Stimulated activated naive B cell treated with anti-CD40 and anti-IgM and Interleukin-4, amounts not matched to agents 10 μg/mL and 1 μg/mL and 100 μg/mL, for 72 hours (primary cell): ENCODE results near the gene EHD4.

Experiments used
- ATAC-seq, 2 donors: fragments of 150-1000 bp; cut with Tn5 transposase; replicated peaks; 2 replicates each; pipeline ENCODE4 v1.10.0; 2021; ENCODE audit warnings: moderate library complexity in 1 of 2
- DNase-seq: peaks from one replicate; pipeline ENCODE4 v3.0.0; 2021
- H3K27ac Mint-ChIP-seq: one replicate; pipeline ENCODE4 v1.8.0; 2022; ENCODE audit warnings: mild to moderate bottlenecking, mixed read lengths
- H3K27me3 Mint-ChIP-seq, 2 donors: one replicate each; pipeline ENCODE4 v1.8.0; 2022; ENCODE audit warnings: mixed read lengths in 2 of 2
- H3K36me3 Mint-ChIP-seq, 2 donors: one replicate each; pipeline ENCODE4 v1.8.0; 2022; ENCODE audit warnings: mixed read lengths in 2 of 2, mild to moderate bottlenecking in 1 of 2
- H3K4me1 Mint-ChIP-seq, 2 donors: one replicate each; pipeline ENCODE4 v1.8.0; 2022; ENCODE audit warnings: mixed read lengths in 2 of 2, mild to moderate bottlenecking in 1 of 2
- H3K4me3 Mint-ChIP-seq, 2 donors: one replicate each; pipeline ENCODE4 v1.8.0; 2022; ENCODE audit warnings: mild to moderate bottlenecking in 2 of 2, mixed read lengths in 2 of 2, moderate library complexity in 1 of 2
- H3K9me3 Mint-ChIP-seq, 2 donors: one replicate each; pipeline ENCODE4 v1.8.0; 2022; ENCODE audit warnings: mixed read lengths in 2 of 2, mild to moderate bottlenecking in 1 of 2

Gene EHD4

DNA sequence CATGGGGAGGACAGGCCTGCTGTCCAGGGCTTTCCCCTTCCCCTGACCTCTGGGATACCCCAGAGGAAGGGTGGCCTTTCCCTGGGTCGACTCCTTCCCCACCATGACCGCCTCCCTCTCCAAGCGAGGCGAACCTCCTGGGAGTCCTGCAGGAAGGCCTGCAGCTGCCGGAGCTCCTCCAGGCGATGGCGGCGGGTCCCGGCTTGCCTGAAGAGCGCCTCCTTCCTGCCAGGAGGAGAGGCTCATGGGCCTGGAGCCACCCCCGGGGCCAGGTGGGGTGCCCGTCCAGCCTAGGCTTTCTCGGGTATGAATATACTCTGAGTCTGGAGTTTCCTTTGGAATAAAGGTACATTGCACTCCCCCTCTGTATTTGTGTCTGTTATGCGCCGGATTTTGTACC is 113.6 kb downstream of the EHD4 start:
- Mint-ChIP-seq H3K4me3 (no peak overlapping the region), H3K36me3 (no peaks in the 10 kb centered on the region), H3K4me1 (peaks cover 8 to 11% of the 10 kb centered on the region in 2 donors), H3K27me3 (no peaks in the 10 kb centered on the region), H3K27ac (no peak overlapping the region), H3K9me3 (no peaks in the 10 kb centered on the region)
- DNase-seq (no peak), ATAC-seq (no peak)

DNA sequence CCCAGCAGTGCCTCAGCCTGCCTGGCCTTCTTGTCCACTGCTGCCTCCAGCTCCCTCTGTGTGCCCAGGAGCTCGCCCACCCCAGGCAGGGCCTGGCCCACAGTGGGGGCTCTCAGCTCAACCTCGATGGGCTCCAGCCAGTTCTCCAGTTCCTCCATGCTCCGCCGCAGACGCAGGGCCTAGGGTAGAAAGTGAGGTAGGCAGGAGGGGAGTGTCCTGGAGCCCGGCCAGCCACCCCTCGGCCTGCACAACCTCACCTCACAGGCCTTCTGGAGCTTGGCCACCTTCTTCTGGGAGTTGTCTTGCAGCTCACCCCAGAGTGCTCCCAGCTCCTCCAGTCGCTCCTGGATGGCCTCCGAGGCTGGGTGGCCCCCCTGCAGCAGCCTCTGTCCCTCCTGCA is 115.0 kb downstream of the EHD4 start:
- H3K4me3 Mint-ChIP-seq: no peak overlapping the region
- ATAC-seq: no peak
- DNase-seq: no peak
- H3K9me3 Mint-ChIP-seq: no peaks in the 10 kb centered on the region
- no peaks in the 10 kb centered on the region for H3K27me3 Mint-ChIP-seq
- H3K36me3 Mint-ChIP-seq: no peaks in the 10 kb centered on the region
- H3K4me1 Mint-ChIP-seq: peaks cover 8 to 11% of the 10 kb centered on the region in 2 donors
- H3K27ac Mint-ChIP-seq: no peak overlapping the region

DNA sequence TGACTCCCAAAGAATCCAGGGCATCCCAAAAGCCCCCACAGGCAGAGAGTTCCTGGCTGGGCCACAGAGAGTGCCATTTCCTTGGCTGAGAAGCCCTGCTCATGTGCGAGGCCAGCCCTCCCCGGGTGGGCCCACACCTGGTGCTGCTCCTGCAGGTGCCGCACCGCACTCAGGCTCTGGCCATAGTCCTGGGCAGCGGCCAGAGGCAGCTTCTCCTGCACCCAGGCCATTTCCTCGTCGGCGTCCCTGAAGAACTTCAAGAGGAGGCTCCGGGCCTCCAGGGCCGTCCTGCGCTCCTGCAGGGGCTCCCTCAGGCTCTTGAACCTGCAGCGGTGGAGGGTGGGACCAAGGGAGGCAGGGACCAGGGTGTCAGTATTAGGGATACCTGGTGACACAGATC is 115.6 kb downstream of the EHD4 start:
- Mint-ChIP-seq H3K4me3 (no peak overlapping the region), H3K4me1 (peaks cover 8 to 11% of the 10 kb centered on the region in 2 donors)
- no peak for ATAC-seq

GRCh38 chr15:41856262-41856661 is 116.1 kb downstream of the EHD4 start:
- DNase-seq (no peak), ATAC-seq (no peak)
- Mint-ChIP-seq H3K27me3 (peaks cover 1 to 6% of the 10 kb centered on the region in 2 donors), H3K36me3 (no peaks in the 10 kb centered on the region), H3K4me1 (peaks cover 9 to 13% of the 10 kb centered on the region in 2 donors), H3K27ac (no peak overlapping the region), H3K9me3 (no peaks in the 10 kb centered on the region), H3K4me3 (no peak overlapping the region)

More for the DNA sequence above, 115.6 kb downstream of the EHD4 start:
- no peaks in the 10 kb centered on the region for H3K9me3 Mint-ChIP-seq
- no peak overlapping the region for H3K27ac Mint-ChIP-seq
- DNase-seq: no peak
- no peaks in the 10 kb centered on the region for H3K36me3 Mint-ChIP-seq
- H3K27me3 Mint-ChIP-seq: peaks cover 0 to 1% of the 10 kb centered on the region in 2 donors

DNA sequence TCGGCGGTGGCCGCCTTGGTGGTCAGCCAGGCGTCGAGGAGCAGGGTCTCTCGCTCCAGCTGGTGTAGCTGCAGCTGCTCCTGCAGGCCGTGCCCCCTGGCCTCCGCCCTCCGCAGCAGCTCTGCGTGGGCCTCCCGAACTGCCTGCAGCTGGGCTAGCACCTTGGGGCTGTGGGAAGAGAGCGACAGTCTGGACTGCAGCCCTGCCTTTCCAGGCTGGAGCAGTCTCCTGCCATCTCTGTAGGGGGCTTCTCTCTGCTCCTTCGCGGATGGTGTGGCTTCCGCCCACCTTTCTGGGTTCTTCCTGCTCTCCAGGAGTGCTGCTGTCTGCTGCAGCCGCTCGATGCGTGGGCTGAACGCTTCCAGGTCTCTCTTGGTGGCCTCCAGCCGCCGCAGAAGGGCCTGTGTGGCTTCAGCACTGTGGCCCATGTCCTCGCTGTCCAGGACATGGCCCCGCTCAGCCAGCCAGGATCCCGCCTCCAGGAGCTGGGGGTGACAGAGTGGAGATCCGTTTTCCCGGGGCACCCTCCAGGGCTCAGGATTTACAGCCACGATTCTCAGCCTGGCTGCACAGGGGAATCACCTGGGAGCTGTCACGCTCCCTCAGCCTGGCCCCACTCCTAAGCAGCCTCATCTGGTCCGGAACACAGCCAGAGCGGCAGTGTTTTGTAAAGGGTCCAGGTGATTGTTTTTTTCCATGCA is 116.9 kb downstream of the EHD4 start:
- Mint-ChIP-seq H3K36me3 (no peaks in the 10 kb centered on the region), H3K27me3 (peaks cover 3 to 9% of the 10 kb centered on the region in 2 donors), H3K9me3 (no peaks in the 10 kb centered on the region), H3K4me1 (peaks cover 13 to 21% of the 10 kb centered on the region in 2 donors), H3K4me3 (no peak overlapping the region), H3K27ac (no peak overlapping the region)
- ATAC-seq: no peak
- no peak for DNase-seq

GRCh38 chr15:41854443-41854842 is 117.9 kb downstream of the EHD4 start:
- peaks cover 8 to 18% of the 10 kb centered on the region in 2 donors for H3K4me1 Mint-ChIP-seq
- ATAC-seq: no peak

GRCh38 chr15:41853831-41854230 is 118.5 kb downstream of the EHD4 start:
- Mint-ChIP-seq H3K27ac (no peak overlapping the region), H3K36me3 (peaks cover 0 to 2% of the 10 kb centered on the region in 2 donors), H3K27me3 (peaks cover 3 to 9% of the 10 kb centered on the region in 2 donors), H3K4me1 (peaks cover 7 to 17% of the 10 kb centered on the region in 2 donors), H3K9me3 (no peaks in the 10 kb centered on the region), H3K4me3 (no peak overlapping the region)
- no peak for ATAC-seq
- DNase-seq: no peak

More at GRCh38 chr15:41854443-41854842, 117.9 kb downstream of the EHD4 start:
- H3K27me3 Mint-ChIP-seq: peaks cover 3 to 9% of the 10 kb centered on the region in 2 donors
- H3K27ac Mint-ChIP-seq: no peak overlapping the region
- H3K9me3 Mint-ChIP-seq: no peaks in the 10 kb centered on the region
- no peaks in the 10 kb centered on the region for H3K36me3 Mint-ChIP-seq
- no peak for DNase-seq
- H3K4me3 Mint-ChIP-seq: no peak overlapping the region

- Mint-ChIP-seq H3K36me3 (peaks cover 5 to 7% of the 10 kb centered on the region in 2 donors), H3K4me1 (peaks cover 7 to 17% of the 10 kb centered on the region in 2 donors), H3K4me3 (no peak overlapping the region), H3K27me3 (peaks cover 3 to 9% of the 10 kb centered on the region in 2 donors), H3K27ac (no peak overlapping the region), H3K9me3 (no peaks in the 10 kb centered on the region)
- no peak for DNase-seq
- no peak for ATAC-seq
These were observed 119.4 kb downstream of the EHD4 start for GRCh38 chr15:41852736-41853590.

- Mint-ChIP-seq H3K27me3 (peaks cover 3 to 9% of the 10 kb centered on the region in 2 donors), H3K9me3 (no peaks in the 10 kb centered on the region), H3K36me3 (peaks cover 11 to 13% of the 10 kb centered on the region in 2 donors), H3K4me3 (no peak overlapping the region), H3K4me1 (peaks cover 7 to 17% of the 10 kb centered on the region in 2 donors), H3K27ac (no peak overlapping the region)
- ATAC-seq: no peak
- no peak for DNase-seq
These were observed 120.5 kb downstream of the EHD4 start for GRCh38 chr15:41851755-41852370.

DNA sequence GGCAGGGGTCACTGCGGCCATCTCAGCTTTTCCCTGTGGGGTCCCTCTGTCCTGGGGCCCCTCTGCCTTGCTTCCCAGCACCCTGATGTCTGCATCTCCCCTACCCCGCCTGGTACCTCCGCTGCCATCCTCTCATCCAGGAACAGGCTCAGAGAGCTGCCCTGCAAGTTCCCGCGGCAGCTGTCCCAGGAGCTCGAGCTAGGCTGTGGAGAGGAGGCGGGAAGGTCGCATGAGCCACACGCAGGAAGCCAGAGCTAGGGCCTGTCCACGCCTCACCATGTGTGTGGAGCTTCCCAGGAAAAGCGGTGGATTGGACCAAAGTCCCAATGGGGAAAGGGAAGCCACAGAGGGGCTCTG is 121.2 kb downstream of the EHD4 start:
- ATAC-seq (no peak), DNase-seq (no peak)
- Mint-ChIP-seq H3K9me3 (no peaks in the 10 kb centered on the region), H3K27me3 (peaks cover 3 to 9% of the 10 kb centered on the region in 2 donors), H3K4me1 (peaks cover 7 to 17% of the 10 kb centered on the region in 2 donors), H3K36me3 (peaks cover 14 to 17% of the 10 kb centered on the region in 2 donors), H3K27ac (peak overlapping the region; percentile 47), H3K4me3 (no peak overlapping the region)

DNA sequence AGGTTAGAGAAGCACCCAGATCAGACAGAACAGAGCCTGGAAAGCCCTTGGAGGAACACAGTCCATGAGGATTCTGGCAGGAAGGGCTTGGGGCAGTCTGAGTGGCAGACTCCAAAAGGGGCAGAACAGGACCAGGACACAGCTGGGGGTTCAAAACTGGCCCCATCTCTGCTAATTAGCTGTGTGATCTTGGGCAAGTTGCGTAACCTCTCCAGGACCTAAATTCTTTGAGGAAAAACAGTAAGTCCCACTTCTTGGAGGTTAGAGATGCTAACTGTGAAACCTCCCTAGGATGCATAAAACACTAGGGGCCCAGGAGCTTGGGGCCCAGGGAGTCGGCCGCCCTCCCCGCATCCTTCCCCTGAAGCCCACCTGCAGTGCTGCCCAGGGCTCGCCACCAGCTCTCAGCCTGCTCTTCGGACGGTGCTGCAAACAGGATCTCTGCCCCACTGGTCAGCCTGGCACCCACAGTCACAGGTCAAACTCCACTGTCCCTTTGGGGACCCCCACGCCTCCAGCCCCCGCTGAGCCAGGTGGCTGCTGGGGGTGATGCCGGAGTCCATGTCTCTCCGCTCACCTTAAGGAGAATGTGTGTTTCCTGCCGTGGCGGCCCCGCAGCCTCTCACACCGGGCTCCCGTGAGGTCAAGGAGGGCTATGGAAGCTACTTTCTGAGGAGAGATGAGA is 121.7 kb downstream of the EHD4 start:
- Mint-ChIP-seq H3K4me3 (no peak overlapping the region), H3K27me3 (peaks cover 3 to 9% of the 10 kb centered on the region in 2 donors), H3K27ac (peak overlapping the region; percentile 47), H3K36me3 (peaks cover 15 to 21% of the 10 kb centered on the region in 2 donors), H3K4me1 (peaks cover 7 to 17% of the 10 kb centered on the region in 2 donors), H3K9me3 (no peaks in the 10 kb centered on the region)
- ATAC-seq (peak in 1 of 2 donors; percentile 19), DNase-seq (no peak)

DNA sequence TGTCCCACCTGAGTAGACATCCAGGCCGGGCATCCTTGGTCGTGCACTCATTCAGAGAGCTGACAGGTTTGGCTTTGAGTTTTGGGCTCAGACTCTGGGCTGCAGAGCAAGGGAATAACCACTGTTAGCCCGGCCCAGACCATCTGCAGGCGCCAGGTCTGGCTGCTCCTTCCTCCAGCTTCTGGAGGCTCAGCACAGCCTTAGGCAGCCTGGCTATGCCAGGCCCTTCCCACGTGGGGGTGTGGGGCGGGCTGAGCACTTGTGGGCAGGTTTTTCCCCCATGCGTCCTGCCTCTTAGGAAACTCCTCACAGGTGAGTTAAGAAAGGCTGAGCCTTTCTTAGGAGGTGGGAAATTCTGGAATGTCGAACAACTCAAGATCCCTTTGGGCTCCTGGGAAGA is 122.5 kb downstream of the EHD4 start:
- H3K4me1 Mint-ChIP-seq: peaks cover 7 to 17% of the 10 kb centered on the region in 2 donors
- H3K4me3 Mint-ChIP-seq: no peak overlapping the region
- ATAC-seq (peak in 1 of 2 donors; percentile 24), DNase-seq (no peak)
- H3K36me3 Mint-ChIP-seq: peaks cover 18 to 23% of the 10 kb centered on the region in 2 donors
- H3K9me3 Mint-ChIP-seq: no peaks in the 10 kb centered on the region
- peaks cover 3 to 9% of the 10 kb centered on the region in 2 donors for H3K27me3 Mint-ChIP-seq
- H3K27ac Mint-ChIP-seq: no peak overlapping the region

GRCh38 chr15:41849204-41849603 is 123.2 kb downstream of the EHD4 start:
- no peaks in the 10 kb centered on the region for H3K9me3 Mint-ChIP-seq
- DNase-seq: no peak
- peaks cover 3 to 9% of the 10 kb centered on the region in 2 donors for H3K27me3 Mint-ChIP-seq
- peaks cover 7 to 17% of the 10 kb centered on the region in 2 donors for H3K4me1 Mint-ChIP-seq
- no peak overlapping the region for H3K4me3 Mint-ChIP-seq
- no peak overlapping the region for H3K27ac Mint-ChIP-seq
- no peak for ATAC-seq
- peaks cover 20 to 25% of the 10 kb centered on the region in 2 donors for H3K36me3 Mint-ChIP-seq

GRCh38 chr15:41848631-41849030 is 123.7 kb downstream of the EHD4 start:
- Mint-ChIP-seq H3K27ac (no peak overlapping the region), H3K27me3 (peaks cover 3 to 9% of the 10 kb centered on the region in 2 donors)
- no peak for DNase-seq

More at GRCh38 chr15:41848631-41849030, 123.7 kb downstream of the EHD4 start:
- Mint-ChIP-seq H3K9me3 (no peaks in the 10 kb centered on the region), H3K4me3 (no peak overlapping the region), H3K4me1 (peaks cover 7 to 17% of the 10 kb centered on the region in 2 donors), H3K36me3 (peaks cover 23 to 25% of the 10 kb centered on the region in 2 donors)
- no peak for ATAC-seq
